Measurements from ENCODE around the gene RABEP1.
A peak's percentile ranks its signal among the peaks of the same experiment; 100 is the strongest.

The RABEP1 gene

GRCh38 chr17:5379351-5380107 lies 97.4 kb downstream of the RABEP1 start:
- no peaks in the 10 kb centered on the region for H3K4me1 ChIP-seq (ENCODE audit: control insufficient read depth, insufficient read depth, low read length)
- H3K4me3 ChIP-seq (ENCODE audit: low read length), result no peak overlapping the region
- H3K27me3 ChIP-seq (ENCODE audit: control insufficient read depth, insufficient read depth, low read length), result no peaks in the 10 kb centered on the region
- no peaks in the 10 kb centered on the region for H3K9me3 ChIP-seq (ENCODE audit: control insufficient read depth, low read length)
- H3K9ac ChIP-seq (ENCODE audit: low read length), result no peak overlapping the region
- peaks cover 37% of the 10 kb centered on the region for H3K36me3 ChIP-seq (ENCODE audit: control insufficient read depth, insufficient read depth, low read length)

- H3K36me3 ChIP-seq (ENCODE audit: control insufficient read depth, insufficient read depth, low read length), result peaks cover 39% of the 10 kb centered on the region
- no peak overlapping the region for H3K4me3 ChIP-seq (ENCODE audit: low read length)
Measured at GRCh38 chr17:5380491-5381135, 98.5 kb downstream of the RABEP1 start.

GRCh38 chr17:5381542-5381941 lies 99.5 kb downstream of the RABEP1 start:
- Histone ChIP-seq H3K27me3 (ENCODE audit: control insufficient read depth, insufficient read depth, low read length) (no peaks in the 10 kb centered on the region), H3K9ac (ENCODE audit: low read length) (no peak overlapping the region), H3K9me3 (ENCODE audit: control insufficient read depth, low read length) (no peaks in the 10 kb centered on the region), H3K4me1 (ENCODE audit: control insufficient read depth, insufficient read depth, low read length) (no peaks in the 10 kb centered on the region), H3K4me3 (ENCODE audit: low read length) (no peak overlapping the region), H3K36me3 (ENCODE audit: control insufficient read depth, insufficient read depth, low read length) (peaks cover 39% of the 10 kb centered on the region)

More at GRCh38 chr17:5380491-5381135, 98.5 kb downstream of the RABEP1 start:
- Histone ChIP-seq H3K4me1 (ENCODE audit: control insufficient read depth, insufficient read depth, low read length) (no peaks in the 10 kb centered on the region), H3K9ac (ENCODE audit: low read length) (no peak overlapping the region), H3K9me3 (ENCODE audit: control insufficient read depth, low read length) (no peaks in the 10 kb centered on the region), H3K27me3 (ENCODE audit: control insufficient read depth, insufficient read depth, low read length) (no peaks in the 10 kb centered on the region)

- H3K9ac ChIP-seq (ENCODE audit: low read length), result no peak overlapping the region
- peaks cover 18% of the 10 kb centered on the region for H3K36me3 ChIP-seq (ENCODE audit: control insufficient read depth, insufficient read depth, low read length)
- no peak overlapping the region for H3K4me3 ChIP-seq (ENCODE audit: low read length)
- H3K9me3 ChIP-seq (ENCODE audit: control insufficient read depth, low read length), result no peaks in the 10 kb centered on the region
- no peaks in the 10 kb centered on the region for H3K27me3 ChIP-seq (ENCODE audit: control insufficient read depth, insufficient read depth, low read length)
- H3K4me1 ChIP-seq (ENCODE audit: control insufficient read depth, insufficient read depth, low read length), result no peaks in the 10 kb centered on the region
Measured at GRCh38 chr17:5391678-5392077, 109.6 kb downstream of the RABEP1 start.

- Histone ChIP-seq H3K36me3 (ENCODE audit: control insufficient read depth, insufficient read depth, low read length) (peaks cover 13% of the 10 kb centered on the region), H3K9ac (ENCODE audit: low read length) (no peak overlapping the region), H3K4me1 (ENCODE audit: control insufficient read depth, insufficient read depth, low read length) (no peaks in the 10 kb centered on the region)
Measured at GRCh38 chr17:5396612-5397011, 114.5 kb downstream of the RABEP1 start.

GRCh38 chr17:5399767-5400166 lies 117.7 kb downstream of the RABEP1 start:
- peaks cover 7% of the 10 kb centered on the region for H3K36me3 ChIP-seq (ENCODE audit: control insufficient read depth, insufficient read depth, low read length)
- no peak overlapping the region for H3K9ac ChIP-seq (ENCODE audit: low read length)
- H3K27me3 ChIP-seq (ENCODE audit: control insufficient read depth, insufficient read depth, low read length), result no peaks in the 10 kb centered on the region
- H3K4me3 ChIP-seq (ENCODE audit: low read length), result no peak overlapping the region
- no peaks in the 10 kb centered on the region for H3K9me3 ChIP-seq (ENCODE audit: control insufficient read depth, low read length)
- peaks cover under 1% of the 10 kb centered on the region for H3K4me1 ChIP-seq (ENCODE audit: control insufficient read depth, insufficient read depth, low read length)

More at GRCh38 chr17:5396612-5397011, 114.5 kb downstream of the RABEP1 start:
- H3K27me3 ChIP-seq (ENCODE audit: control insufficient read depth, insufficient read depth, low read length), result no peaks in the 10 kb centered on the region
- no peak overlapping the region for H3K4me3 ChIP-seq (ENCODE audit: low read length)
- no peaks in the 10 kb centered on the region for H3K9me3 ChIP-seq (ENCODE audit: control insufficient read depth, low read length)

- Histone ChIP-seq H3K4me1 (ENCODE audit: control insufficient read depth, insufficient read depth, low read length) (peaks cover 10% of the 10 kb centered on the region), H3K4me3 (ENCODE audit: low read length) (no peak overlapping the region), H3K36me3 (ENCODE audit: control insufficient read depth, insufficient read depth, low read length) (peaks cover 25% of the 10 kb centered on the region), H3K9ac (ENCODE audit: low read length) (no peak overlapping the region), H3K9me3 (ENCODE audit: control insufficient read depth, low read length) (no peaks in the 10 kb centered on the region), H3K27me3 (ENCODE audit: control insufficient read depth, insufficient read depth, low read length) (no peaks in the 10 kb centered on the region)
Measured at GRCh38 chr17:5405400-5405799, 123.3 kb downstream of the RABEP1 start.

GRCh38 chr17:5408186-5408585 lies 126.1 kb downstream of the RABEP1 start:
- Histone ChIP-seq H3K36me3 (ENCODE audit: control insufficient read depth, insufficient read depth, low read length) (peaks cover 25% of the 10 kb centered on the region), H3K9ac (ENCODE audit: low read length) (no peak overlapping the region), H3K4me1 (ENCODE audit: control insufficient read depth, insufficient read depth, low read length) (peaks cover 11% of the 10 kb centered on the region), H3K27me3 (ENCODE audit: control insufficient read depth, insufficient read depth, low read length) (no peaks in the 10 kb centered on the region), H3K9me3 (ENCODE audit: control insufficient read depth, low read length) (no peaks in the 10 kb centered on the region), H3K4me3 (ENCODE audit: low read length) (no peak overlapping the region)

- peaks cover 13% of the 10 kb centered on the region for H3K36me3 ChIP-seq (ENCODE audit: control insufficient read depth, insufficient read depth, low read length)
- H3K4me3 ChIP-seq (ENCODE audit: low read length), result no peak overlapping the region
- H3K9ac ChIP-seq (ENCODE audit: low read length), result no peak overlapping the region
- H3K4me1 ChIP-seq (ENCODE audit: control insufficient read depth, insufficient read depth, low read length), result peaks cover 12% of the 10 kb centered on the region
- H3K27me3 ChIP-seq (ENCODE audit: control insufficient read depth, insufficient read depth, low read length), result no peaks in the 10 kb centered on the region
- H3K9me3 ChIP-seq (ENCODE audit: control insufficient read depth, low read length), result no peaks in the 10 kb centered on the region
Measured at GRCh38 chr17:5410594-5411272, 128.6 kb downstream of the RABEP1 start.

GRCh38 chr17:5413682-5414081 lies 131.6 kb downstream of the RABEP1 start:
- Histone ChIP-seq H3K36me3 (ENCODE audit: control insufficient read depth, insufficient read depth, low read length) (peaks cover 2% of the 10 kb centered on the region), H3K4me3 (ENCODE audit: low read length) (no peak overlapping the region), H3K27me3 (ENCODE audit: control insufficient read depth, insufficient read depth, low read length) (no peaks in the 10 kb centered on the region), H3K4me1 (ENCODE audit: control insufficient read depth, insufficient read depth, low read length) (peaks cover 27% of the 10 kb centered on the region), H3K9me3 (ENCODE audit: control insufficient read depth, low read length) (no peaks in the 10 kb centered on the region), H3K9ac (ENCODE audit: low read length) (peak overlapping the region; percentile 16)

- H3K27me3 ChIP-seq (ENCODE audit: control insufficient read depth, insufficient read depth, low read length), result no peaks in the 10 kb centered on the region
- peaks cover 30% of the 10 kb centered on the region for H3K4me1 ChIP-seq (ENCODE audit: control insufficient read depth, insufficient read depth, low read length)
- no peaks in the 10 kb centered on the region for H3K9me3 ChIP-seq (ENCODE audit: control insufficient read depth, low read length)
- H3K4me3 ChIP-seq (ENCODE audit: low read length), result no peak overlapping the region
- no peaks in the 10 kb centered on the region for H3K36me3 ChIP-seq (ENCODE audit: control insufficient read depth, insufficient read depth, low read length)
- H3K9ac ChIP-seq (ENCODE audit: low read length), result no peak overlapping the region
Measured at GRCh38 chr17:5416901-5417300, 134.8 kb downstream of the RABEP1 start.

- H3K4me3 ChIP-seq (ENCODE audit: low read length), result peak overlapping the region; percentile 72
- H3K36me3 ChIP-seq (ENCODE audit: control insufficient read depth, insufficient read depth, low read length), result peaks cover 9% of the 10 kb centered on the region
- H3K27me3 ChIP-seq (ENCODE audit: control insufficient read depth, insufficient read depth, low read length), result no peaks in the 10 kb centered on the region
- H3K4me1 ChIP-seq (ENCODE audit: control insufficient read depth, insufficient read depth, low read length), result peaks cover 36% of the 10 kb centered on the region
- H3K9me3 ChIP-seq (ENCODE audit: control insufficient read depth, low read length), result no peaks in the 10 kb centered on the region
- H3K9ac ChIP-seq (ENCODE audit: low read length), result peak overlapping the region; percentile 89
Measured at GRCh38 chr17:5418858-5419355, 136.8 kb downstream of the RABEP1 start.

Data from mucosa of stomach (tissue), 1 donor.